Natural killer cell (primary cell): Measurements from ENCODE around the gene TCFL5. TPM values are rescaled to one million over a fixed set of nuclear protein-coding genes. Genes with fewer than 3 reads are reported as not detected.

Source experiments
- ATAC-seq, 3 donors: fragments of 150-1000 bp in 2 of 3; fragments of 200-7000 bp in 1 of 3; cut with Tn5 transposase; 1 replicate in 1 of 3; 2 replicates in 2 of 3; pipeline ENCODE4 v1.10.0; 2021; ENCODE audit warnings: mild to moderate bottlenecking in 2 of 3, moderate library complexity in 2 of 3
- DNase-seq, 2 donors: peaks; one replicate each; pipeline versions ENCODE4 v3.0.0 to v3.0.0-alpha.2; 2013 to 2021; ENCODE audit warnings: mixed read lengths in 1 of 2
- H3K27ac ChIP-seq: one replicate; pipeline ENCODE4 v1.5.1; 2013; ENCODE audit warnings: mild to moderate bottlenecking, low read length
- H3K27me3 ChIP-seq: one replicate; pipeline ENCODE4 v1.6.1; 2013; ENCODE audit warnings: low read length; ENCODE audit not compliant: control insufficient read depth, insufficient read depth
- H3K36me3 ChIP-seq: one replicate; pipeline ENCODE4 v1.6.1; 2013; ENCODE audit warnings: low read length; ENCODE audit not compliant: control insufficient read depth, insufficient read depth
- H3K4me1 ChIP-seq: one replicate; pipeline ENCODE4 v1.6.1; 2013; ENCODE audit warnings: low read length; ENCODE audit not compliant: control insufficient read depth, insufficient read depth
- H3K4me3 ChIP-seq: one replicate; pipeline ENCODE4 v1.5.1; 2013; ENCODE audit warnings: low read length
- H3K9me3 ChIP-seq: one replicate; pipeline ENCODE4 v1.6.1; 2013; ENCODE audit warnings: low read length; ENCODE audit not compliant: control insufficient read depth, insufficient read depth
- H3K27ac Mint-ChIP-seq, 2 donors: one replicate each; pipeline ENCODE4 v1.8.0; 2022; ENCODE audit warnings: mild to moderate bottlenecking in 2 of 2, mixed read lengths in 2 of 2, moderate library complexity in 1 of 2
- H3K27me3 Mint-ChIP-seq, 2 donors: one replicate each; pipeline ENCODE4 v1.8.0; 2022; ENCODE audit warnings: low read depth in 2 of 2, mixed read lengths in 2 of 2
- H3K36me3 Mint-ChIP-seq: one replicate; pipeline ENCODE4 v1.8.0; 2022; ENCODE audit warnings: mixed read lengths
- H3K4me1 Mint-ChIP-seq, 2 donors: one replicate each; pipeline ENCODE4 v1.8.0; 2022; ENCODE audit warnings: mixed read lengths in 2 of 2
- H3K4me3 Mint-ChIP-seq: one replicate; pipeline ENCODE4 v1.8.0; 2022; ENCODE audit warnings: mild to moderate bottlenecking, moderate library complexity, mixed read lengths
- H3K9me3 Mint-ChIP-seq, 2 donors: one replicate each; pipeline ENCODE4 v1.8.0; 2022; ENCODE audit warnings: mixed read lengths in 2 of 2
- WGBS: methylation state at CpG from one replicate; pipeline ENCODE4 v1.1.7; 2013; ENCODE audit warnings: missing lambda C conversion rate; ENCODE audit not compliant: insufficient coverage; 5-methylcytosine and 5-hydroxymethylcytosine counted together
- intact Hi-C: fragments of 100-400 bp; cut with micrococcal nuclease; formaldehyde crosslinking; loops from one replicate; pipeline ENCODE4 v1.14.2; 2022
- total RNA-seq, 4 donors: library from RNA; stranded (reverse); fragments of 120-200 nt in 1 of 4; gene quantifications; one replicate each; pipeline versions ENCODE4 v1.2.3 to v1.2.4, GENCODE V29; 2013 to 2022
- TF ChIP-seq, protein P1 (sequence below): fragments of 200-600 bp; IDR thresholded peaks from one replicate; pipeline ENCODE4 v1.8.0; 2022; ENCODE audit warnings: antibody characterized with exemption

The TCFL5 gene
- total RNA-seq, 3 donors from 2014 or later (not counting 1 experiment from before 2014, with no cell fraction given), result 5.1 to 8.0 (median 6.4) TPM

DNA sequence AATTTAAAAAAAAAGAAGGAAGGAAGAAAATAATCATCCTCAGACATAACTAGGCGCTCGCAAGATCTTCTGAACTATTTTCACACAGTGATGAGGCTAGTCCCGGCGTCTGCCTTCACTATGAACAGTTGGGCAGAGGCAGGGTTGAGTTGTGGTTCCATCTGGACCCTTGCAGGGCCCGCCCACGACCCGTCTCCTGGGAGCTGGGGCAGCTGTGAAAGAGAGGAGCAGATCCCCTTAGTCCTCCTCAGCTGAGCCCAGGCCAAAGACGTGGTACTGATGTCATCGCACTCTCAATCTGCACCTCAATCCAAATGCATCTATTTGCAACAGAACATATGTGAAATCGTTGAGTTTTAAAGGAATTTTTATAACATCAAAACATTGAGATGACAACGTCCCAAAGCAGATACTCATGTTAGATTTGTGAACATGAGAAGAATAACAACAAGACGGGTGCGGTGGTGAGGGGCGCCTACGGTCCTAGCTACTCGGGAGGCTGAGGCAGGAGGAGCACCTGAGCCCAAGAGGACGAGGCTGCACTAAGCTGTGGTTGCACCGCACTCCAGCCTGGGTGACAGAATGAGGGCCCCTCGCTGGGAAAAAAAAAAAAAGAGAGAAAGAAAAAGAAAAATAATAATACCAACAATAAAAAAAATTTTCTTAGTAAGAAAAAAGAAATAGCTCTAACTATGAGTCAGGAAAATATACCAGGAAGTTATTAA is 15.3 kb downstream of the TCFL5 start:
- WGBS, result 96% methylated on average over 15 of the region's 19 CpGs

DNA sequence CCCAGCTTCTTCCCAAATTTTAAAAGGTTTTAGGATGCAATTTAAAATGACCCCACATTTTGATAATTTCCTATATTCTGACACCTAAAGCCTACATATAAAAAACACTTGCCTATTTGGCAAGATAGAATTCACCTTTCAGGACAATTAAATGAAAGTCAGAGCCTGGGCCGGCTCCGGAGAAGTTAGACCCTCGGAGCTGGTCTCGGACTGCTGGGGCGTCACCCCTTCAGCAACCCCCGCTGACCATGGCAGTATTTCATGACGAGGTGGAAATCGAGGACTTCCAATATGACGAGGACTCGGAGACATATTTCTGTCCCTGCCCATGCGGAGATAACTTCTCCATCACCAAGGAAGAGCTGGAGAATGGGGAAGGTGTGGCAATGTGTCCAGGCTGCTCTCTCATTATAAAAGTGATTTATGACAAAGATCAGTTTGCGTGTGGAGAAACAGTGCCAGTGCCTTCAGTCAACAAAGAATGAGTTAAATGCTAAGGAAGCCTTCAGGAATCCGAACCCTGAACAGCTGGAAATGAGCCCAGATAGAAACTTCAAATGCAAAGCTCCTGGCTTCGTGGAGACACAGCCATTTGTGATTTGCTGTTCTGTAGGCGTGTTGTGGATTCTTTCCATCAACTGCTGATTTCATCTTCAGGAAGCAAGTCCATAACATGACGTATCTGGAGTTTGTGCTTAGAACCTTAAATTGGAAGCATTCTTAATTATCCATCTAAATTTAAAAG is 16.0 kb downstream of the TCFL5 start:
- ATAC-seq (no peak), DNase-seq (no peak)
- Histone ChIP-seq H3K36me3 (no peaks in the 10 kb centered on the region), H3K4me3 (no peak overlapping the region), H3K27me3 (no peaks in the 10 kb centered on the region), H3K4me1 (no peaks in the 10 kb centered on the region), H3K27ac (no peak overlapping the region), H3K9me3 (no peaks in the 10 kb centered on the region)
- Mint-ChIP-seq H3K27me3 (no peaks in the 10 kb centered on the region), H3K4me1 (peaks cover 0 to 4% of the 10 kb centered on the region in 2 donors), H3K27ac (no peak overlapping the region), H3K4me3 (no peak overlapping the region), H3K36me3 (no peaks in the 10 kb centered on the region), H3K9me3 (no peaks in the 10 kb centered on the region)
- TF ChIP-seq, protein P1, sequence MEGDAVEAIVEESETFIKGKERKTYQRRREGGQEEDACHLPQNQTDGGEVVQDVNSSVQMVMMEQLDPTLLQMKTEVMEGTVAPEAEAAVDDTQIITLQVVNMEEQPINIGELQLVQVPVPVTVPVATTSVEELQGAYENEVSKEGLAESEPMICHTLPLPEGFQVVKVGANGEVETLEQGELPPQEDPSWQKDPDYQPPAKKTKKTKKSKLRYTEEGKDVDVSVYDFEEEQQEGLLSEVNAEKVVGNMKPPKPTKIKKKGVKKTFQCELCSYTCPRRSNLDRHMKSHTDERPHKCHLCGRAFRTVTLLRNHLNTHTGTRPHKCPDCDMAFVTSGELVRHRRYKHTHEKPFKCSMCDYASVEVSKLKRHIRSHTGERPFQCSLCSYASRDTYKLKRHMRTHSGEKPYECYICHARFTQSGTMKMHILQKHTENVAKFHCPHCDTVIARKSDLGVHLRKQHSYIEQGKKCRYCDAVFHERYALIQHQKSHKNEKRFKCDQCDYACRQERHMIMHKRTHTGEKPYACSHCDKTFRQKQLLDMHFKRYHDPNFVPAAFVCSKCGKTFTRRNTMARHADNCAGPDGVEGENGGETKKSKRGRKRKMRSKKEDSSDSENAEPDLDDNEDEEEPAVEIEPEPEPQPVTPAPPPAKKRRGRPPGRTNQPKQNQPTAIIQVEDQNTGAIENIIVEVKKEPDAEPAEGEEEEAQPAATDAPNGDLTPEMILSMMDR, result no peak
- WGBS, result 96% methylated on average over 14 of the region's 16 CpGs
- intact Hi-C loops, result no loop called here

More for the DNA sequence above, 15.3 kb downstream of the TCFL5 start:
- H3K36me3 ChIP-seq, result no peaks in the 10 kb centered on the region
- H3K9me3 ChIP-seq, result no peaks in the 10 kb centered on the region
- H3K4me3 ChIP-seq, result no peak overlapping the region
- ATAC-seq (no peak), DNase-seq (no peak)
- no peak overlapping the region for H3K27ac Mint-ChIP-seq
- TF ChIP-seq, protein P1, result no peak
- H3K4me1 ChIP-seq, result no peaks in the 10 kb centered on the region
- H3K4me1 Mint-ChIP-seq, result peaks cover 0 to 4% of the 10 kb centered on the region in 2 donors
- no peaks in the 10 kb centered on the region for H3K27me3 ChIP-seq
- intact Hi-C loops, result no loop called here
- no peaks in the 10 kb centered on the region for H3K27me3 Mint-ChIP-seq
- H3K4me3 Mint-ChIP-seq, result no peak overlapping the region
- H3K36me3 Mint-ChIP-seq, result no peaks in the 10 kb centered on the region
- no peak overlapping the region for H3K27ac ChIP-seq
- H3K9me3 Mint-ChIP-seq, result no peaks in the 10 kb centered on the region

DNA sequence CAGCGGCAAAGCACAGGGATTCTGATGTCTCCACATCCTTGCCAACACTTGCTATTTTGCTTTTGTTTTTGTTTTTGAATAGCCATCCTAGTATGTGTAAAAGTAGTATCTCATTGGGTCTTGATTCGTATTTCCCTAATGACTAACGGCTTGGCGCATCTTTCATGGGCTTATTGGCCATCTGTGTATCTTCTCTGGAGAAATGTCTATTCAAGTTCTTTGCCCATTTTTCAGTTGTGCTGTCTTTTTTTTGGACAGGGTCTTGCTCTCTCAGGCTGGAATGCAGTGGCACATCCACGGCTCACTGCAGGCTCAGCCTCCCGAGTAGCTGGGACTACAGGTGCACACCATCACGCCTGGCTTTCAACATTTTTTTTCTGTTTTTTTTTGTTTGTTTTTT is 17.4 kb downstream of the TCFL5 start:
- Histone ChIP-seq H3K27me3 (no peaks in the 10 kb centered on the region), H3K9me3 (no peaks in the 10 kb centered on the region), H3K27ac (no peak overlapping the region), H3K4me1 (no peaks in the 10 kb centered on the region), H3K4me3 (no peak overlapping the region), H3K36me3 (no peaks in the 10 kb centered on the region)
- TF ChIP-seq, protein P1, result no peak
- intact Hi-C loops, result no loop called here
- no peaks in the 10 kb centered on the region for H3K9me3 Mint-ChIP-seq
- no peak overlapping the region for H3K4me3 Mint-ChIP-seq
- DNase-seq (no peak), ATAC-seq (no peak)
- H3K27ac Mint-ChIP-seq, result no peak overlapping the region
- no peaks in the 10 kb centered on the region for H3K27me3 Mint-ChIP-seq
- H3K4me1 Mint-ChIP-seq, result peaks cover 0 to 4% of the 10 kb centered on the region in 2 donors
- H3K36me3 Mint-ChIP-seq, result no peaks in the 10 kb centered on the region
- WGBS, result 98% methylated on average over 6 of the region's 7 CpGs
